GM23338 (cell line): ENCODE data around the gene C20orf141. TPM values are rescaled to one million over a fixed set of nuclear protein-coding genes. Genes with fewer than 3 reads are reported as not detected.
A peak's percentile ranks its signal among the peaks of the same experiment; 100 is the strongest.

Experiments
- ATAC-seq: fragments of 200-7000 bp; cut with Tn5 transposase; 3 replicates; pipeline ENCODE4 v1.9.1; 2020
- DNase-seq: peaks from one replicate; pipeline ENCODE4 v3.0.0-alpha.2; 2015; ENCODE audit warnings: low spot score
- H2AFZ ChIP-seq: fragments of 200-600 bp; sonication (generic); 2 replicates; pipeline ENCODE4 v1.8.0; 2016; ENCODE audit warnings: antibody characterized with exemption, mild to moderate bottlenecking, moderate library complexity
- H3F3A ChIP-seq: fragments of 200-600 bp; sonication (generic); replicated peaks from 2 replicates; pipeline ENCODE4 v1.8.0; 2017; ENCODE audit warnings: antibody characterized with exemption, mixed run types, low read depth
- H3K27ac ChIP-seq: fragments of 200-600 bp; sonication (generic); 2 replicates; pipeline ENCODE4 v1.6.1; 2016; ENCODE audit warnings: low read depth
- H3K27me3 ChIP-seq: fragments of 200-600 bp; sonication (generic); 2 replicates; pipeline ENCODE4 v1.8.0; 2016; ENCODE audit warnings: mild to moderate bottlenecking, mixed run types, moderate library complexity; ENCODE audit not compliant: insufficient read depth
- H3K36me3 ChIP-seq: fragments of 200-600 bp; sonication (generic); 2 replicates; pipeline ENCODE4 v1.8.0; 2016; ENCODE audit warnings: mild to moderate bottlenecking; ENCODE audit not compliant: insufficient read depth
- H3K4me1 ChIP-seq: fragments of 200-600 bp; sonication (generic); 2 replicates; pipeline ENCODE4 v1.8.0; 2016; ENCODE audit warnings: mild to moderate bottlenecking, moderate library complexity; ENCODE audit not compliant: insufficient read depth
- H3K4me2 ChIP-seq: fragments of 200-600 bp; sonication (generic); 2 replicates; pipeline ENCODE4 v1.7.1; 2017; ENCODE audit warnings: mixed run types
- H3K4me3 ChIP-seq: fragments of 200-600 bp; sonication (generic); 2 replicates; pipeline ENCODE4 v1.6.1; 2016; ENCODE audit warnings: mixed run types
- H3K79me2 ChIP-seq: fragments of 200-600 bp; sonication (generic); replicated peaks from 2 replicates; pipeline ENCODE4 v1.8.0; 2017; ENCODE audit warnings: mild to moderate bottlenecking; ENCODE audit not compliant: insufficient read depth
- H3K9me2 ChIP-seq: fragments of 200-600 bp; sonication (generic); 2 replicates; pipeline ENCODE4 v1.8.0; 2017; ENCODE audit not compliant: insufficient read depth
- H4K20me1 ChIP-seq: fragments of 200-600 bp; sonication (generic); replicated peaks from 2 replicates; pipeline ENCODE4 v1.8.0; 2017; ENCODE audit warnings: mild to moderate bottlenecking; ENCODE audit not compliant: insufficient read depth
- H3K27ac Mint-ChIP-seq: 2 replicates; pipeline ENCODE4 v1.8.0; 2020; ENCODE audit warnings: inconsistent platforms, mild to moderate bottlenecking, moderate library complexity, mixed read lengths
- H3K27me3 Mint-ChIP-seq: 3 replicates; pipeline ENCODE4 v1.8.0; 2022; ENCODE audit warnings: low read depth, mild to moderate bottlenecking, moderate library complexity, mixed read lengths, inconsistent platforms; ENCODE audit not compliant: insufficient read depth, poor library complexity
- H3K36me3 Mint-ChIP-seq: 3 replicates; pipeline ENCODE4 v1.8.0; 2021; ENCODE audit warnings: low read depth, mild to moderate bottlenecking, inconsistent platforms, moderate library complexity, mixed read lengths
- H3K4me1 Mint-ChIP-seq: 3 replicates; pipeline ENCODE4 v1.8.0; 2020; ENCODE audit warnings: mild to moderate bottlenecking, inconsistent platforms, mixed read lengths
- H3K4me3 Mint-ChIP-seq: 3 replicates; pipeline ENCODE4 v1.8.0; 2021; ENCODE audit warnings: moderate library complexity, mild to moderate bottlenecking, inconsistent platforms, mixed read lengths
- H3K9me3 Mint-ChIP-seq: 3 replicates; pipeline ENCODE4 v1.8.0; 2020; ENCODE audit warnings: moderate library complexity, mild to moderate bottlenecking, inconsistent platforms, mixed read lengths
- EZH2 ChIP-seq: fragments of 200-600 bp; sonication (generic); IDR thresholded peaks from one replicate; pipeline ENCODE4 v1.8.0; 2017; ENCODE audit warnings: antibody characterized with exemption, mild to moderate bottlenecking, low read depth; ENCODE audit not compliant: unreplicated experiment
- EZH2phosphoT487 ChIP-seq: fragments of 200-600 bp; sonication (generic); IDR thresholded peaks from one replicate; pipeline ENCODE4 v1.8.1; 2018; ENCODE audit warnings: antibody characterized with exemption; ENCODE audit not compliant: unreplicated experiment
- JUNB ChIP-seq: IDR thresholded peaks from one replicate; pipeline ENCODE4 v1.6.1; 2016; ENCODE audit warnings: antibody characterized with exemption; ENCODE audit not compliant: unreplicated experiment
- STAT1 ChIP-seq: IDR thresholded peaks from one replicate; pipeline ENCODE4 v1.6.1; 2016; ENCODE audit warnings: antibody characterized with exemption; ENCODE audit not compliant: unreplicated experiment
- ZNF114 ChIP-seq: fragments of 250-450 bp; sonication (Bioruptor Pico); IDR thresholded peaks from 2 replicates; pipeline ENCODE4 v1.5.0; 2020; ENCODE audit warnings: mild to moderate bottlenecking, moderate library complexity
- polyA plus RNA-seq: library from polyadenylated mRNA; unstranded; fragments of >200 nt; fragmentation: Nextera tagmentation; extraction: Ambion mirVana; gene quantifications from 2 replicates; pipeline ENCODE4 v1.2.1, GENCODE V29; 2016
- total RNA-seq: library from RNA; depleted of rRNA; stranded (reverse); fragments of >200 nt; shearing (Covaris generic); gene quantifications from 2 replicates; pipeline ENCODE4 v1.2.3, GENCODE V29; 2014
- TF ChIP-seq, protein P1 (sequence below): IDR thresholded peaks from 2 replicates; pipeline ENCODE4 v1.6.1; 2016; ENCODE audit warnings: antibody characterized with exemption
- TF ChIP-seq, protein P2 (sequence below): fragments of 250-450 bp; sonication (Bioruptor Pico); IDR thresholded peaks from 2 replicates; pipeline ENCODE4 v1.5.0; 2020; ENCODE audit warnings: mild to moderate bottlenecking, moderate library complexity
- TF ChIP-seq, protein P3 (sequence below), 2 experiments: fragments of 200-600 bp in 1 of 2; sonication (generic) in 1 of 2; conservative IDR thresholded peaks; 2 replicates each; pipeline versions ENCODE4 v1.5.1 to v1.6.1; 2016 to 2017; ENCODE audit warnings: antibody characterized with exemption in 2 of 2, low read depth in 2 of 2, mild to moderate bottlenecking in 2 of 2, moderate library complexity in 1 of 2

The C20orf141 gene
- total and polyA plus RNA-seq, 2 experiments from 2014 or later = not detected

DNA sequence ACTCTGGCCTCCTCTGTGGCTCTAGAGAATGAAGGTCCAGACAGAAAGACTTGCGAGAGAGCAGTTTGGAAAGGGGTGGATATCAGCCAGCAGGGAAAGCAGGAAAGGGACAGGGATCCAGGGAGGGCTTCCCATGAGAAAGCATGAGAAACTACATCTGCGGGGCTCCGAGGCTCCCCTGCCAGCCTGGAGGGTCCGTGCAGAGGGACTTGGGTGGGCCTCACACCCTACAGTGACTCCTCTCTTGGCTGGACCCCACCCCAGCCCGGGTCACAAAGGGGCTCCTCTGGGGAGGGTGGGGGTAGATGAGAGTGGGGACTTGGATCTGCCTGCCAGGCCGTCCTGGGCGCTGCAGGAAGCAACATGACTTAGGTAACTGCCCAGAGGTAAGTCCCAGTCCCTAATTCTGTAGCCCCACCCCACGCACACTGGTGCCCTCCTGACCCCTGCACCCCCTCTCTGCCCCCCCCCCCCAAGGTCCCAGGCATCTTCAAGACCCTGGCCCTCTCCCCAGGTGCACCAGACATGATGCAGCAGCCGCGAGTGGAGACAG, 1.3 kb downstream of the C20orf141 start, which contains the start of gene TMEM239:
TMEM239 (plus strand) TSS at position 335 of the 553 bp plus-strand sequence; CDS start at position 526, 191 bp downstream.
- peaks cover 3% of the 10 kb centered on the region; the same call in 1 of the 3 replicates for H3K36me3 Mint-ChIP-seq
- peaks cover 23% of the 10 kb centered on the region for H3K27me3 Mint-ChIP-seq
- no peak for TF ChIP-seq ZNF114 (CRISPR knock-in tag)
- TF ChIP-seq EZH2phosphoT487 = no peak
- TF ChIP-seq, protein P1, sequence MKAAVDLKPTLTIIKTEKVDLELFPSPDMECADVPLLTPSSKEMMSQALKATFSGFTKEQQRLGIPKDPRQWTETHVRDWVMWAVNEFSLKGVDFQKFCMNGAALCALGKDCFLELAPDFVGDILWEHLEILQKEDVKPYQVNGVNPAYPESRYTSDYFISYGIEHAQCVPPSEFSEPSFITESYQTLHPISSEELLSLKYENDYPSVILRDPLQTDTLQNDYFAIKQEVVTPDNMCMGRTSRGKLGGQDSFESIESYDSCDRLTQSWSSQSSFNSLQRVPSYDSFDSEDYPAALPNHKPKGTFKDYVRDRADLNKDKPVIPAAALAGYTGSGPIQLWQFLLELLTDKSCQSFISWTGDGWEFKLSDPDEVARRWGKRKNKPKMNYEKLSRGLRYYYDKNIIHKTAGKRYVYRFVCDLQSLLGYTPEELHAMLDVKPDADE = no peak
- TF ChIP-seq EZH2 = no peak
- TF ChIP-seq JUNB = no peak
- no peak for TF ChIP-seq STAT1
- Histone ChIP-seq H3K27me3 (peaks cover 56% of the 10 kb centered on the region), H3K36me3 (no peaks in the 10 kb centered on the region), H2AFZ (no peak within 1 kb of the TSS), H3K27ac (no peak within 1 kb of the TSS), H4K20me1 (no peaks in the 10 kb centered on the region), H3K79me2 (no peaks in the 10 kb centered on the region), H3F3A (no peaks in the 10 kb centered on the region), H3K4me2 (no peak within 1 kb of the TSS), H3K4me3 (no peak within 1 kb of the TSS), H3K4me1 (0 out of 2 replicates have a peak, but pooled peaks cover 4% of the 10 kb centered on the region), H3K9me2 (no peaks in the 10 kb centered on the region)
- peaks cover 8% of the 10 kb centered on the region for H3K4me1 Mint-ChIP-seq
- H3K4me3 Mint-ChIP-seq = no peak within 1 kb of the TSS
- H3K9me3 Mint-ChIP-seq = peaks cover 9% of the 10 kb centered on the region
- no peak within 1 kb of the TSS for H3K27ac Mint-ChIP-seq
- ATAC-seq (no peak), DNase-seq (no peak)

DNA sequence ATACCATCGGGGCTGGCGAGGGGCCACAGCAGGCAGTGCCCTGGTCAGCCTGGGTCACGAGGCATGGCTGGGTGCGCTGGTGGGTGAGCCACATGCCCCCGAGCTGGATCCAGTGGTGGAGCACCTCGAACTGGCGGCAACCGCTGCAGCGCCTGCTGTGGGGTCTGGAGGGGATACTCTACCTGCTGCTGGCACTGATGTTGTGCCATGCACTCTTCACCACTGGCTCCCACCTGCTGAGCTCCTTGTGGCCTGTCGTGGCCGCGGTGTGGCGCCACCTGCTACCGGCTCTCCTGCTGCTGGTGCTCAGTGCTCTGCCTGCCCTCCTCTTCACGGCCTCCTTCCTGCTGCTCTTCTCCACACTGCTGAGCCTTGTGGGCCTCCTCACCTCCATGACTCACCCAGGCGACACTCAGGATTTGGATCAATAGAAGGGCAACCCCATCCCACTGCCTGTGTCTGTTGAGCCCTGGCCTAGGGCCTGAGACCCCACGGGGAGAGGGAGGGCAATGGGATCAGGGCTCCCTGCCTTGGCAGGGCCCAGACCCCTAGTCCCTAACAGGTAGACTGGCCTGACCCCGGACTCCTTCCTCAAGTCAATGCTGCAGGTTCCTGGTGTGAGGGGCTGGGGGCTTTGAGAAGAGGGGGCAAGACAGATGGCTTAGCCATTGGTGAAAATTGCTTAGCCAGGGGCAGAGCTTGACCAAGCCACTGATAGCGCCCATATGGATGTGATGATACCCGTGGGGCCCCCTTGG, 2.0 kb downstream of the C20orf141 start:
- peak; percentile 32 for ATAC-seq

More for the DNA sequence above, 2.0 kb downstream of the C20orf141 start:
- Histone ChIP-seq H3K4me3 (no peak overlapping the region), H3K4me1 (peaks cover 4% of the 10 kb centered on the region; the same call in 1 of the 2 replicates), H3K4me2 (no peak overlapping the region), H3K36me3 (no peaks in the 10 kb centered on the region), H3F3A (no peaks in the 10 kb centered on the region), H3K79me2 (no peaks in the 10 kb centered on the region), H4K20me1 (no peaks in the 10 kb centered on the region), H2AFZ (no peak overlapping the region), H3K9me2 (no peaks in the 10 kb centered on the region), H3K27me3 (peaks cover 57% of the 10 kb centered on the region), H3K27ac (no peak overlapping the region)
- Mint-ChIP-seq H3K27me3 (peaks cover 28% of the 10 kb centered on the region), H3K27ac (no peak overlapping the region), H3K9me3 (peaks cover 13% of the 10 kb centered on the region), H3K36me3 (peaks cover 6% of the 10 kb centered on the region; the same call in 2 of the 3 replicates), H3K4me3 (no peak overlapping the region), H3K4me1 (peaks cover 12% of the 10 kb centered on the region)
- TF ChIP-seq, protein P1 = no peak
- TF ChIP-seq, protein P2, sequence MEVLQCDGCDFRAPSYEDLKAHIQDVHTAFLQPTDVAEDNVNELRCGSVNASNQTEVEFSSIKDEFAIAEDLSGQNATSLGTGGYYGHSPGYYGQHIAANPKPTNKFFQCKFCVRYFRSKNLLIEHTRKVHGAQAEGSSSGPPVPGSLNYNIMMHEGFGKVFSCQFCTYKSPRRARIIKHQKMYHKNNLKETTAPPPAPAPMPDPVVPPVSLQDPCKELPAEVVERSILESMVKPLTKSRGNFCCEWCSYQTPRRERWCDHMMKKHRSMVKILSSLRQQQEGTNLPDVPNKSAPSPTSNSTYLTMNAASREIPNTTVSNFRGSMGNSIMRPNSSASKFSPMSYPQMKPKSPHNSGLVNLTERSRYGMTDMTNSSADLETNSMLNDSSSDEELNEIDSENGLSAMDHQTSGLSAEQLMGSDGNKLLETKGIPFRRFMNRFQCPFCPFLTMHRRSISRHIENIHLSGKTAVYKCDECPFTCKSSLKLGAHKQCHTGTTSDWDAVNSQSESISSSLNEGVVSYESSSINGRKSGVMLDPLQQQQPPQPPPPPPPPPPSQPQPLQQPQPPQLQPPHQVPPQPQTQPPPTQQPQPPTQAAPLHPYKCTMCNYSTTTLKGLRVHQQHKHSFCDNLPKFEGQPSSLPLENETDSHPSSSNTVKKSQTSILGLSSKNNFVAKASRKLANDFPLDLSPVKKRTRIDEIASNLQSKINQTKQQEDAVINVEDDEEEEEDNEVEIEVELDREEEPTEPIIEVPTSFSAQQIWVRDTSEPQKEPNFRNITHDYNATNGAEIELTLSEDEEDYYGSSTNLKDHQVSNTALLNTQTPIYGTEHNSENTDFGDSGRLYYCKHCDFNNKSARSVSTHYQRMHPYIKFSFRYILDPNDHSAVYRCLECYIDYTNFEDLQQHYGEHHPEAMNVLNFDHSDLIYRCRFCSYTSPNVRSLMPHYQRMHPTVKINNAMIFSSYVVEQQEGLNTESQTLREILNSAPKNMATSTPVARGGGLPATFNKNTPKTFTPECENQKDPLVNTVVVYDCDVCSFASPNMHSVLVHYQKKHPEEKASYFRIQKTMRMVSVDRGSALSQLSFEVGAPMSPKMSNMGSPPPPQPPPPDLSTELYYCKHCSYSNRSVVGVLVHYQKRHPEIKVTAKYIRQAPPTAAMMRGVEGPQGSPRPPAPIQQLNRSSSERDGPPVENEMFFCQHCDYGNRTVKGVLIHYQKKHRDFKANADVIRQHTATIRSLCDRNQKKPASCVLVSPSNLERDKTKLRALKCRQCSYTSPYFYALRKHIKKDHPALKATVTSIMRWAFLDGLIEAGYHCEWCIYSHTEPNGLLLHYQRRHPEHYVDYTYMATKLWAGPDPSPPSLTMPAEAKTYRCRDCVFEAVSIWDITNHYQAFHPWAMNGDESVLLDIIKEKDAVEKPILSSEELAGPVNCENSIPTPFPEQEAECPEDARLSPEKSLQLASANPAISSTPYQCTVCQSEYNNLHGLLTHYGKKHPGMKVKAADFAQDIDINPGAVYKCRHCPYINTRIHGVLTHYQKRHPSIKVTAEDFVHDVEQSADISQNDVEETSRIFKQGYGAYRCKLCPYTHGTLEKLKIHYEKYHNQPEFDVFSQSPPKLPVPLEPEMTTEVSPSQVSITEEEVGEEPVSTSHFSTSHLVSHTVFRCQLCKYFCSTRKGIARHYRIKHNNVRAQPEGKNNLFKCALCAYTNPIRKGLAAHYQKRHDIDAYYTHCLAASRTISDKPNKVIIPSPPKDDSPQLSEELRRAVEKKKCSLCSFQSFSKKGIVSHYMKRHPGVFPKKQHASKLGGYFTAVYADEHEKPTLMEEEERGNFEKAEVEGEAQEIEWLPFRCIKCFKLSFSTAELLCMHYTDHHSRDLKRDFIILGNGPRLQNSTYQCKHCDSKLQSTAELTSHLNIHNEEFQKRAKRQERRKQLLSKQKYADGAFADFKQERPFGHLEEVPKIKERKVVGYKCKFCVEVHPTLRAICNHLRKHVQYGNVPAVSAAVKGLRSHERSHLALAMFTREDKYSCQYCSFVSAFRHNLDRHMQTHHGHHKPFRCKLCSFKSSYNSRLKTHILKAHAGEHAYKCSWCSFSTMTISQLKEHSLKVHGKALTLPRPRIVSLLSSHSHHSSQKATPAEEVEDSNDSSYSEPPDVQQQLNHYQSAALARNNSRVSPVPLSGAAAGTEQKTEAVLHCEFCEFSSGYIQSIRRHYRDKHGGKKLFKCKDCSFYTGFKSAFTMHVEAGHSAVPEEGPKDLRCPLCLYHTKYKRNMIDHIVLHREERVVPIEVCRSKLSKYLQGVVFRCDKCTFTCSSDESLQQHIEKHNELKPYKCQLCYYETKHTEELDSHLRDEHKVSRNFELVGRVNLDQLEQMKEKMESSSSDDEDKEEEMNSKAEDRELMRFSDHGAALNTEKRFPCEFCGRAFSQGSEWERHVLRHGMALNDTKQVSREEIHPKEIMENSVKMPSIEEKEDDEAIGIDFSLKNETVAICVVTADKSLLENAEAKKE = no peak
- TF ChIP-seq EZH2 = no peak
- TF ChIP-seq, protein P3, sequence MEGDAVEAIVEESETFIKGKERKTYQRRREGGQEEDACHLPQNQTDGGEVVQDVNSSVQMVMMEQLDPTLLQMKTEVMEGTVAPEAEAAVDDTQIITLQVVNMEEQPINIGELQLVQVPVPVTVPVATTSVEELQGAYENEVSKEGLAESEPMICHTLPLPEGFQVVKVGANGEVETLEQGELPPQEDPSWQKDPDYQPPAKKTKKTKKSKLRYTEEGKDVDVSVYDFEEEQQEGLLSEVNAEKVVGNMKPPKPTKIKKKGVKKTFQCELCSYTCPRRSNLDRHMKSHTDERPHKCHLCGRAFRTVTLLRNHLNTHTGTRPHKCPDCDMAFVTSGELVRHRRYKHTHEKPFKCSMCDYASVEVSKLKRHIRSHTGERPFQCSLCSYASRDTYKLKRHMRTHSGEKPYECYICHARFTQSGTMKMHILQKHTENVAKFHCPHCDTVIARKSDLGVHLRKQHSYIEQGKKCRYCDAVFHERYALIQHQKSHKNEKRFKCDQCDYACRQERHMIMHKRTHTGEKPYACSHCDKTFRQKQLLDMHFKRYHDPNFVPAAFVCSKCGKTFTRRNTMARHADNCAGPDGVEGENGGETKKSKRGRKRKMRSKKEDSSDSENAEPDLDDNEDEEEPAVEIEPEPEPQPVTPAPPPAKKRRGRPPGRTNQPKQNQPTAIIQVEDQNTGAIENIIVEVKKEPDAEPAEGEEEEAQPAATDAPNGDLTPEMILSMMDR (conservative IDR thresholded peaks at IDR 0.05; ENCODE audit: low read depth in 2 of 2) = peak; percentile 46 to 80
- peak; percentile 53 for DNase-seq
